ENCODE measurements around the gene METRN.

Gene METRN

GRCh38 chr16:725463-726187, 10.7 kb downstream of the METRN start:
- no peak for DNase-seq

- DNase-seq: no peak
Observed at GRCh38 chr16:726188-726437, 11.2 kb downstream of the METRN start.

DNA sequence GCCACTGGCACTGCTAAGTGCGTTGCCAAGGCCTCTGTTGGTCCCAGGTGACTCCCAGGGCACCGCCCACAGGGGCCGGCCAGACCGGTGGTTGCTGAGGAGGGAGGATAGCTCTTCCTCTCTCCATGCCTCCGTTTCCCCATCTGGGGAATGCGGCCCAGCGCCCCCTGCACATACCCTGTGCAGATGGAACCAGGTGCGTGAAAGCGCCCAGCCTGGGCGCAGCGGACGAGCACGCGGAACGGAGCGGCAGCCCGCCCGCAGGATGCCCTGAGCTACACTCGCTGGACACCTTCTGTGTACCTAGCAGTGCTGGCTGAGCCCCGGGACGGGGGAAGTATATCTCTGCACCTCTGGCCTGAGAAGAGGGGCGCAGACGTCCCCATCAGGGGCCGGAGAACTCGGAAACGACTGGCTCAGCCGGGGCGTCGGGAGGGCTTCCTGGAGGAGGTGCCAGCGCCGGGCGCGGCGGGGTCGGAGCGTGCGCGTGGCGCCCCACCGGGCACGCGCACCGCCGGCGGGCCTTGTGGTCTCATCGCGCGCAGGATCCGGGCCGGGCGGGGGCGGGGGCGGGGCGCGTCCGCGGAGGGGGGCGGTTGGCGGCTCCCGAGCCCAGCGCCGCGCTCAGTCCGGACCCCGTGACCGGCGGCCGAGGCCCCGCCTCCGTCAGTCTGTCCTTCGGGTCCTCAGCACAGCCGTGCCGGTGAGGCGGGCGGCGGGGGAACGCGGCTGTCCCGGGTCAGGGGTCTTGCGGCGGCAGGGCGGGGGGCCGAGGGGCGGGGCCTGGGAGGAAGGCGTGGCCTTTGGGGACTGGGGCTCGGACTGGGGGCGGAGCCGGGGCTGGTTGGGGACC, 11.7 kb downstream of the METRN start, which contains the start of the genes CCDC78 and HAGHL:
Gene CCDC78, minus strand, starts transcription at position 6 of the 853 bp plus-strand sequence. CDS start 76 bp downstream, outside the sequence.
Gene HAGHL, plus strand, starts transcription at position 669 of the 853 bp plus-strand sequence. CDS start 404 bp downstream, outside the sequence.
- peak; percentile 45 for DNase-seq

DNA sequence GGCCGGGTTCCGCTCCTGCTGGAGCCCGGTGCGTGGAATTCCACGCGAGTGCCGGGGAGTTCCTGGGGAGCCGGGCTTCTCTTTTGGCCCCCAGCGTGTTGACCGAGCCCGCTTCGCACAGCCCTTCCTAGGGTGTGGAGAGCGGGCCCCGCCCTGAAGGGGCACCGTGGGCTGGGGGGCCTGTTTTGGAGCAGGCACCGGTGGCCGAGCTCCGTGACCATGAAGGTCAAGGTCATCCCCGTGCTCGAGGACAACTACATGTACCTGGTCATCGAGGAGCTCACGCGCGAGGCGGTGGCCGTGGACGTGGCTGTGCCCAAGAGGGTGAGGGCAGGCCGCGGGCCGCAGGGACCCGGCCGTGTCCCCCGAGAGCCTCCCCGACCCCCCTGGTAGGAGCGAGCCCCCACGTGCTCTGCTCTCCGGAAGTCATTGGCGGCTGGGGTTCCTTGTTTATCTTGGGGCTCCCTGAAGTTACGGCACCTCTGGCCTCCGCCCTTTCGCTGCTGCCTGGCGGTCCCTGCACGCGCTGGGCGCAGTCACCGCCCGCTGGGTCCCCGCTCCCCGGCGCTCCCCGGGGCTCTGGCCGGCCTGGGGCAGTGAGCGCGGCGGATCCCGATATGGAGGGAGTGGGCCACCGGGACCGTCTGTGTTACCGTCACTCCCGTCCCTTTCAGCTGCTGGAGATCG, 12.5 kb downstream of the METRN start:
- no peak for DNase-seq

GRCh38 chr16:728131-728889, 13.4 kb downstream of the METRN start:
- no peak for DNase-seq

DNA sequence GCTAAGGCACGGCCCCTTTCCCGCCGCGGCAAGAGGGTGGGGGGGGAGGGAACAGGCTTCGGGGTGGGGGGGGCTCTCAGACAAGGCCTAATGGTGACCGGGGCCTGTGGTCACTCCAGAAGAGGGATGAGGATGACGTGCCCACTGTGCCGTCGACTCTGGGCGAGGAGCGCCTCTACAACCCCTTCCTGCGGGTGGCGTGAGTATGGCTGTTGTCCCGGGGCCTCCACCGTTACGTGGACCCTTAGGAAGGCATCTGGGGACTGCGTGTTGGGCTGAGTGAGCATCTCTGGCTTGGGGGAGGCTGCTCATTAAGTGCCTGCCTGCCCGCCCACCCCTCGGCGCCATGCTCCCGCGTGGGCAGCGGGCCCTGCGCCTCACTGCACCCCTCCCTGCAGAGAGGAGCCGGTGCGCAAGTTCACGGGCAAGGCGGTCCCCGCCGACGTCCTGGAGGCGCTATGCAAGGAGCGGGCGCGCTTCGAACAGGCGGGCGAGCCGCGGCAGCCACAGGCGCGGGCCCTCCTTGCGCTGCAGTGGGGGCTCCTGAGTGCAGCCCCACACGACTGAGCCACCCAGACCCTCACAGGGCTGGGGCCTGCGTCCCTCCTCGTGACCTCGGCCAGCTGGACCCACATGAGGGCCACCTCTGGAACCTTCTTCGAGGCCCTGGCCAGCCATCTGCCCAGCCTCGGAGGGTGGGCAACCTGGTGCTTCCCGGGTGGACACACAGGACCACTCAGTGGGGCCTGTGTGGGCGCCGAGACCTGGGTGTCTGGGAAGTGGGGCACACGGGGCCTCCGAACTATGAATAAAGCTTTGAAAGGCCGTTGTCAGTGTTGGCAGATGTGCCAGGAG, 14.2 kb downstream of the METRN start:
- no peak for DNase-seq

DNA sequence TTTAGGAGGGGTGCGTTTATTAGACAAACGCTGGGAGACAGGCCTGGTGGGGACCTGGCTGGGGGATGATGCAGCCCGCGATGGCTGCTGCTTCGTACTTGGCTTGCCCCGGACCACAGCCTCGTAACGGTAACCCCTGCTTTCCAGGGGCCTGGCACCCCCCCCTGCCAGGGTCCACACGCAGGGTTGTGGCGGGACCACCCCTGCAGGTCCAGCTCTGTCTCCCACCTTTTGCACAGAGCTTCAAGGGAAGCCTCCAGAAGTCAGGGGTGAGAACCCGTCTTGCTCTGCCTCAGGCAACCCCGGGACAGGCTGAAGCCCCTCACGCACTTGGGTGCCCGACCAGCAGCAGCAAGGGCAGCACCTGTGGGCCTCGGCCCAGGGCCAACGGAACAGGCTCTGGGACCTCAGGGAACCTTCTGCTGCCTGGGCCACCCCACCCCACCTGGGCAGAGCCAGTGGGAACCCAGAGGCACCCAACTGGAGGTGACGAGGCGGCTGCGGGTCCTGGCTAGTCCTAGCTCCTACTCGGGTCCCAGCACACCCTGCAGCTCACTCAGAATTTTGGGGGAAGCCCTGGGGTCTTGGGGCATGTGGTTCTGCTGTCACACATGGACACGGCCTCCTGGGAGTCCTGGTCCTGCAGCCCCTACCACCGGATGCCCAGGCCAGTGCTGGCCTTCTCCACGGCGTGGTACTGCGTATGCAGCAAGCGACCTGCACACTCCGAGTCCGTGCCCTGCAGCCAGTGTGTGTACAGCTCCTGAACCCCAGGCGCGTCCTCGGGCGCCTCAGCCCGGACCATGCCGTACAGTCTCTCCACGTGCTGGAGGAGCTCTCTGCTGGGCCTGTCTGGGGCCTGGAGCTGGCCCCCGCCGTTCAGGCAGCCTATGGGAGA, 15.1 kb downstream of the METRN start:
- no peak for DNase-seq

DNA sequence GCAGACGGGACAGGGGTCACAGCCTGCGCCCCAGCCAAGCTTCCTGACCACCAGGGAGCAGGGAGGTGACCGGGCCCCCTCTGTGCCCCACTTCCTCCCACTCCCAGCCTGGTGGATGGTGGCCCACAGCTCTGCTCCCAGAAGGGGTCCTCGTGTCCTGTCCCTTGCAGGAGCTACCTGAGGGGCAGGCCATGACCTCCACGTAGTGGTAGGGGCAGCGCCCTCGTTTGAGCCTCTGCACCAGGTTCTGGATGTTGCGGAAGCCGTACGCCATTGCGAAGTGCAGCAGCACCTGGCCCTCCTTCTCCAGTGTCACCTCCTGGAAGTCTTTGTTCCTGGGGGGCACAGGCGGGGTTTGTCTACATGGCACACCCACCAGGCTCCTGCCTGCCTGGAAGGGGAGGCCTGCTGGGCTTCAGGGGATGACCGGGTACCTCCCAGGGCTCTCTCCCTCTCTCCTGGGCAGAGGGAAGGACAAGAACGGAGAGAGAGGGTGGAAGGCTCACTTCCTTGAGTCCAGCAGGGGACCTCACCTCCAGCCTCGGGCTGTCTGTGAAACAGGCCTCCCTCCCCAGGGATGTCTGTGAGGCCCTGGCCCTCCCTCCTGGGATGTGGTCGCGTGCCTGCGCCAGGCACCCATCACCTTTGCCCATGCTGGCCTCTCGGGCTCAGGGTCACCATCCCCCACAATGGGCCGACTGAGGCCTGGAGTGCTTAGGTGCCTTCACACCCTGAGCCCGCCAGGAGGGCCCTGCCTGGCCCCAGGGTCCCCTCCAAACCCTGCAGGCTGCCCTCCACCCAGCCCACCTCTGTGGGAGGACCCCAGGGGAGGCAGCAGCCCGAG, 16.0 kb downstream of the METRN start:
- DNase-seq: no peak

GRCh38 chr16:732332-732731, 17.4 kb downstream of the METRN start:
- no peak for DNase-seq

DNA sequence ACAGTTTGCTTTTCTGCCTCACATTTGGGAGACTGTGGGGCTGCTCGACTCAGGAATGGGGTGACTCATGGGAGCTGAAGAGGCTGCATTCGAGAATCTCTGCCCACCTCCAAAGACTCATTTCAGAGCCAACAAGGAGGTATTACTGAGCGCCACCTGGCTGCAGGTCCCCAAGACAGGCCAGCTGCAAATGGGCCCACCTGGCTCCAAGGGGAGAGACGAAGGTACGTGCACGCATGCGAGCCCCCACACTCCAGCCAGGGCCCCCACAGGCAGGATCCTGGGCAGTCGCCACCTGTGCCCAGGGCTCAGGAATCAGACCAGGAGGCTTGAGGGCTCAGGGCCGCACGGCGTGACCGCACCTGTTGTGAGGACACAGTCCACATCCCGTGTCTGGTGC, 18.0 kb downstream of the METRN start:
- no peak for DNase-seq

DNA sequence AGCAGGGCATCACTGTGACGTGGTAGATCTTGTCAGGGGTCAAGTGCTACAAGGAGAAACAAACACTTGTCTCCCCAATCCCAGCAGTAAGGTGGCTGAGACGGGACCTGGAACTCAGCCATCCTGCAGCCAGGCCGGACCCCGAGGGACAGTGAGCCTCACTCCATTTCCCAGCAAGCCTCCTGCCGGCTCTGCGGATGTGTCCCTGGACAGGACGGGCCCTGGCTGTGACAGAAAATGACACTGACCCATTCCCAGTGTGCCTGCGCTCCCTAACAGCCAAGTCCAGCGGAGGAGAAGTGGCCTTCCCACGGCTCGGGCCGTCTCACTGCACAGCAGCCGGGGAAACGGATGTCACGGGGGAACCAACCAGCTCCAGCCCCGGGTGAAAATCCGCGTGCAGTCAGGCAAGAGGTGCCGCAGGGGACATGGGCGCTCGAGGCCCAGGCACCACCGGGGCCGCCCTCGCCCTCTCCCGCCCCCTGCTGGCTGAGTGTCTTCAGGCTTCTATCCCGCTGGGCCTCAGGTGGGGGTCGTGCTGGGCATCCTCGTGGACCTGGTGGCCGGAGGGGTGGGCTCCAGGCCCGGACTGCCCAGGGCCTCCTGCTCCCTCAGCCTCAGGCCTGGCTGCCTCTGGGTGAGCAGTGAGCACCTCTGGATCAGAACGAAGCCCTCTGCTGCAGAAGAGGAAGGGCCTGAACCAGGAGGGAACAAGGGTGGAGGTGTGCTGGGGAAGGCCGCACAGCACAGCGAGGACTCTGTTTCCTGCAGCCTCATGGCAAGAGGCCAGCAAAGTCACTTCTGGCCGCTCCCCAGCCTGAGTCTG, 18.7 kb downstream of the METRN start:
- no peak for DNase-seq

DNA sequence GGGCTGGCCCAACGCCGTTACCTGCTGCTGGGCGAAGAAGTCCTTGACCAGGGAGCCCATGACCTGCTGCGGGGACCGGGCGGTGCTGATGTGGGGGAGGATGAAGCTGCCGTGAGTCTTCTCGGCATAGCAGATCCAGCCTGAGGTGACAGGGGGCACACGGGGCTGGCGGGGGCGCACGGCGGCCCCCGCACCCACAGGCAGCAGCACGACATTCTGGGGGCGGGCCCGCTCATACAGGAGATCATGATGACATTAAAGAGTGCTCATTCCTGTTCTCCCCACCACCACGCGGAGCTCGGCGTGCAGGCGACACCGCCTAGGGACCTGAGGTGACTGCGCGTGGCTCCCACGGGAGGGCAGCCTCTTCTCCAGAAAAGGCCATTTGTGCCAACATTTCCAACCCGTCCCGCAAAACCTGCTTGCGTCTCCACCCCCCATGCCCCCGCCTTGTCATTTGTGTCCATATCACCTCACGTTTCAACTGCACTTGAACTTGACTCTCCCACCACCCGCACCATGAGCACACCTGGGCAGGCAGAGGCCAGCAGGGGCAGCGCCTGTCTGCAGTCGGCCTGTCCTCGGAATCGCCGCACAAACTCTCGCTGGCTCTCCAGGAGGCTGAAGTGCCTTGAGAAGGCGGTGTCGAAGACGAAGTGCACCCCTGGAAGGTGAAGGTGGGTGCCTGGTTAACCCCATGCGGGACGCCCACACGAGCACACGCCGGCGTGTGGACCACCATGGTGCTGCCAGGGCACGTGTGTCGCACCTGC, 19.5 kb downstream of the METRN start:
- no peak for DNase-seq

DNA sequence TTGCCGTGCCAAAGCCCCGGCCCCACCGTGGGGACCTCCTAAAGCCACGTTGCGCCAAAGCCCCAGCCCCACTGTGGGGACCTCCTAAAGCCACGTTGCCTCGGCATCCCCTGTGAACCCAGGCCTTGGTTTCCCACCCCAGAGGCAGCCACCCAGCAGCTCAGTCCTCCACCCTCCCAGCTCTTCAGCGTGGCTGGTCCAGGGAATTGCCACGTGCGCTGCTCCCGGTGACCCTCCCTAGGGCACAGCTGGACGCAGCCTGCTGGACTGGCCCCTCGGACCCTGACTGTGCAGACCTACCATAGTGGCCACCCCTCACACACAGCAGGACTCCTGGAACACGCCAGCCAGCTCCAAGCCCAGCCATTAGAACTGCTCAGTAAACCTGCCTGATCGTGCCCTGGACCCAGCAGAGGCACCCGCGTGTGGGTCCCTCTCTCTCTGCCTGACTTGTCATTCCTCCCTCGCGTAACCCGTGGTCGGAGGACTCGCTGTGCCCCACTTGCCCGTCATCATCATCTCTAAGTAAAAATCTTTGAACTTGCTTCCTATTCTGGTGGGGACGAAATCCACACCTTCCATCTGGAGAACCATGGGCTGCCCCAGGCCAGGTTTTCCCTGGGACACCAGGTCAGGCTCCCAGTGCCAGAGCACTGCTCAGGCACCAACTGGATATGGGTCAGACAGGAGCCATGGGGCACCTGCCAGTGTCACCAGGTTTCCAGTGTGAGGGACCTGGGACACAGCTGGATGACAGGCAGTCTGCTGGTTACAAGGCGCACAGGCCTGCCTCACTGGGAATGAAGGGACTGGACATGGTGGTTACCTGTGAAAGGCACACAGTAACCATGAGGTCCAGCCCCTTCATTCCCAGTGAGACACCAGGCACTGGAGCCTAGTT, 20.3 kb downstream of the METRN start:
- DNase-seq: no peak

- DNase-seq: no peak
Observed at GRCh38 chr16:735982-736453, 21.1 kb downstream of the METRN start.

- DNase-seq: no peak
Observed at GRCh38 chr16:736936-737481, 22.1 kb downstream of the METRN start.
